Cortex of kidney (tissue), 1 donor: Measurements from ENCODE around the gene BSND.
"Not testable (repeated sequence)": the region's sequence is repeated elsewhere in the genome, so short reads cannot be mapped to it uniquely, and the experiment has no call there.

Experiments used
- DNase-seq: peaks from one replicate; lab custom pipeline; 2025; lab: John Stamatoyannopoulos, UW

The BSND gene

GRCh38 chr1:54998677-54999076 is at the start of gene BSND:
TSS of gene BSND (plus strand) at chr1:54998933. CDS start at chr1:54999187, 254 bp downstream.
- DNase-seq: no peak

GRCh38 chr1:54949053-54949452 is 49.7 kb upstream of the BSND start:
- no peak for DNase-seq

- DNase-seq: no peak
Measured at GRCh38 chr1:54950006-54950368, 48.7 kb upstream of the BSND start.

- DNase-seq: no peak
Measured at GRCh38 chr1:54950369-54951163, 48.2 kb upstream of the BSND start.

- DNase-seq: no peak
Measured at GRCh38 chr1:54951810-54952226, 46.9 kb upstream of the BSND start.

DNA sequence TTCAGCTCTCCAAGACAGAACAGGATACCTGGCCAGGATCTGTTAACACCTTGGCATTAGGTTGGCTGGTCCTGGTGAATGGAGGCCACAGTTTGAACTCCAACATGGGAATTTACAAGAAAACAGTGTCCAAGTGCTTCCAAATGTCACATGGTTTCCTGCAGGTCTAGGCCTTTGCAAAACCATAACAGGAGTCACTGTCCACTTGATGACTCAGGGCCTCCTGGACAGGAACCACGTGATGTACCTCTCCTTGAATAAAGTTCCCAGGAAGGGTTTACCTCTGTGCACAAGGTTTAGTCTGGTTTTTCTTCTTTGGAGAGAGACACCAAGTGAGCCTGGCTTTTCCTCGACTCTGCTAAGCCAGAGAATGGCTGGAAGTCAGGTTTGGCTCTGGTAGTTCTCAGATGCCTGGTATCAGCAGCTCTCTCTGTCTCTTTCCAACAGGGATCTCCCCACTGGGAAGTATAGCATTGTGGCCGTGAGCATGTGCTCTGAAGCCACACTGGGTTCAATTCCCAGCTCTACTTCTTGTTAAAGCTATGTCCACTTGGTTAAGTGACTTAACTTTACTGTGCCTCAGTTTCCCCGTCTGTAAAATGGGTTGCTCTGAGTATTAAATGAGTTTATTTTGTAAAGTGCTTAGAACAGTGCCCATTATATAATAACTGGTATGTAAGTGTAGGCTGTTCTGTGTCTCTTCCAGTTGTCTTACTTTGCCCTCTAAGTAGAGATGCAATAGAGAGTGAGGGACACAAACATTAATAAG is 45.6 kb upstream of the BSND start:
- DNase-seq: no peak

DNA sequence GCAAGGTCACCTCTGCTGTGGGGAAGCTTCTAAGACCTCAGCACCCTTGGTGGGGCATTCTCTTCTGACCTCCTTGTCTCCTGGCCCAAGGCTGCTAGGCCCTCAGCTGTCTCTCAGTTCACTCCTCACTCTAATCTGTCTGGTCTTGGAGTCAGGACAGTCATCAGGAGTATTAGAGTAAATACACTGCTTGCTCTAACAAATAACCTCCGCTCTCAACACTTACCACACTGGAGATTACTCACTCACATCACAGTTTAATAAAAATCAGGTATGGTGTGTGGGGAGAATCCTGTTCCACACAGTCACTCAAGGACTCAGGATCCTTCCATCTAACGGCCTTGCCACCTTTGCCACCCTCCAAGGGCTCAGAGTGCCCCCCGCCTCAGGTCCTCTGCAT is 44.9 kb upstream of the BSND start:
- DNase-seq: no peak

- DNase-seq: no peak
Measured at GRCh38 chr1:54955359-54955758, 43.4 kb upstream of the BSND start.

- no peak for DNase-seq
Measured at GRCh38 chr1:54956726-54957125, 42.0 kb upstream of the BSND start.

DNA sequence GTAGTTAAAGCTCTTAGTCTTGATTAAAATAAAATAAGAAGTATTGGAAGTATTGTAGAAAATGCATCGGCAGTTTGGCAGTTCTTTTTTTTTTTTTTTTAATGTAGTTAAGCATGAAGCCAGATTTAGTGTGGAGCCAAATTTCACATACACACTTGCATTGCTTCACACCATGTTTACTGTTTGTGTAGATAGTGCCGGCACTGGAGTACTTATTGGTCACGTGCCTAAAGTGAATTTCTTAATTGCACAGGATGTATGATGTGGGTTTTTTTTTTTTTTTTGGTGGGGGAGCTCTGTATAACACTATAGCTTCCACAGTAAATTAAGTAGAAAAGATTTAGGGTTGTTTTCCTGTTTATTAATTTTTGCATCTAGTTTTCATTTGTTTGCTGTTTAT is 39.5 kb upstream of the BSND start:
- DNase-seq: no peak

DNA sequence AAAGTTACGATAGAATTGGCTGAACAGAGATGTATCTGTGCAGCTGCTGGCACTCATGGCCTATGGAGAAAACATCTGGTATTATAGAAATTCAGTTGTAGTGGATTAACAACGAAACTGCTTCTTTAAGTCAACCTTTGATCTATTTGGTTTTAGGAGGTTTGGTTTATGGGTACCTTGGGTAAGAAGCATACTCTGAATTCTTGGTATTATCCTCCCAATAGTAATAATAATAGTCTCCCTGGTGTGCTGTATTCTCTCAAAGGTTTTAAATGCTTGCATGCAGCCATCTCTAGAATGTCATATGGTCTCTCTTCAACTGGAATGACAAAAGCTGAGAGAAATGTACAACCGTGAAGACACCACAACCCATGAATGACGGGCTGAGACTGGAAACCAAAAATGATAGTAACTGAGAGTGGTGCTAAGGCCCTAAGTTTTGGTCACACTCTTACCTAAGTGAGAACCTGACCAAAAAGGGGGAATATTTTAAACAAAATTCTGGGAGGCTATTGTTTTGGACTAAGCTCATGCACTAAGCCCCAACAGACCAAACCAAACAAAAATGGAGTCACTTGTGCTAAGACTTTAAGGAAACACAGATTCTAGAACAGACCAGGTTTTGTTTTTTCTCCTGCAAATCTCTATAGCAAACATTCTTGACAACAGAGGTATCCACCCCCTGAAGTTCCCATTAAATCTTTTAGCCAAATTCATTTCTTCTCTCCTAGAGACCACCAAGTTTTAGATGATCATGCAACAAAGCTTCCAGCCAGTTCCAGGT is 35.9 kb upstream of the BSND start:
- DNase-seq: no peak

DNA sequence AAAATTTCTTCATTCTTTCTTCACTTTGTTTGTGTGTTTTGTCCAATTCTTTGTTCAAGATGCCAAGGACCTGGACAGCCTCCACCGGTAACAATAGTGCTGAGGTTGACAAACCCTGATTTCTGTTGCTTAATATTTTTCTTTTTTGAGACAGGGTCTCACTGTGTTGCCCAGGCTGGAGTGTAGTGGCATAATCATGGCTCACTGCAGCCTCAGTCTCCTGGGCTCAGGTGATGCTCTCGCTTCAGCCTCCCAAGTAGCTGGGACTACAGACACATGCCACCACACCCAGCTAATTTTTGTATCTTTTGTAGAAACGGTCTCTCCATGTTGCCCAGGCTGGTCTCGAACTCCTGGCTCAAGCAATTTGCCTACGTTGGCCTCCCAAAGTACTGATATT is 34.9 kb upstream of the BSND start:
- DNase-seq: not testable (repeated sequence)

- no peak for DNase-seq
Measured at GRCh38 chr1:54965624-54966340, 33.0 kb upstream of the BSND start.

DNA sequence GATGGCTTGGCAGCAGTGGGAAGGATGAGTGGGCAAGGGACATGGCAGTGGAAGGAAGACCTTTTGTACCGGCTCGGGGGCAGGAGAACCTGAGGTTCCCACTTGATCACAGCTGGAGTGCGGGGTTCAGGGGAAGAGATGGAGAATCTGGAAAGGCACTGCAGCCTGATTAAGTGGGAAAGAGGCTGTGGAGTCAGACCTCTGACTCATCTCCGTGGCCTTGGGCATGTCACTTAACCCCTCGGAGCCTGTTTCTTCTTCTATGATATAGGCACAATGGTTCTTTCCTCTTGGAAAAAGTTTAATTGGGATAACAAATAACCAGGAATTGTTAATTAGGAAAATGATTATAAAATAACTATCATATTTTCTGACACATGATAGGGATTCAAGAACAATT is 31.4 kb upstream of the BSND start:
- no peak for DNase-seq

DNA sequence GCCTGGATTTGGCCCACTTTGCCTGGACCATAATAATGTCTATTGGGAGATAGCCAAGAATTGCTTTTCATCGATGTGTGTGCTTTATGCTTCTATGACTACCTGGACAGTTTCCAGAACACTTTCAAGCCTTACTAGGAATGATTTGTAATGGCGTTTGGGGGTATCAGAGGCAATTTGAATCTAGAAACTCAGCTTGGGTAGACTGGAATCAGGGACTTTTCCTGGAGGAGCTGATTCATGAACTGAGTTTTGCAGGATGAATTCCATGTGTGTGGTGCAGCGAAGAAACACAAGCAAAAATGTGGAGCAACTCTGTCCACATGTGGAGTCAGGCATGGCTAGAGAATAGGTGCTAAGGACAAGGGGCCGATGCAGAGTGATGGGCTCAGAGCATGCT is 30.2 kb upstream of the BSND start:
- no peak for DNase-seq

- no peak for DNase-seq
Measured at GRCh38 chr1:54969879-54970278, 28.9 kb upstream of the BSND start.

- DNase-seq: no peak
Measured at GRCh38 chr1:54970901-54971300, 27.8 kb upstream of the BSND start.

- DNase-seq: no peak
Measured at GRCh38 chr1:54971317-54971791, 27.4 kb upstream of the BSND start.

DNA sequence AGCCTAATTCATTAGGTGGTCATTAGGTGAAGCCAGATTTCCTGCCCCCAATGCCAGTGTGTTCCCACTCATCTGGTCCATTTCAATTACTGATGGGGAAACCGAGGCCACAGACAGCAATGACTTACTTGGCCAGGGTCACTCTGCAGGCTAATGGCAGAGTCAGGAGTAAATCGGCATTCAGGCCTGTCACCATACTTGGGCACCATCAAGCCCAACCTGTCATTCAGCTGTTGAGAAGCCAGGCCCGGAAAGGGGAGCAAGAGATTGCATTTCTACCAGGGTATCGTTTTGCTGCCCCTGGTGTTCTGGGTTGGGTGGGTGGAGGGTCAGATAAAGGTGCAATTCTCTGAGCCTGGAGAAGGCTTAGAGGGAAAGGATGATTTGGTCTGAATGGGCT is 26.3 kb upstream of the BSND start:
- no peak for DNase-seq

- no peak for DNase-seq
Measured at GRCh38 chr1:54973205-54973921, 25.4 kb upstream of the BSND start.
